T-helper 1 cell treated with Interleukin-12 subunit alpha and Interleukin-12 subunit beta and Interleukin-4 antibody, amounts not matched to agents 30 ng/mL and 1 ng/mL, for 36 hours (primary cell): ENCODE results near the gene SPOPL. TPM values are rescaled to one million over a fixed set of nuclear protein-coding genes. Genes with fewer than 3 reads are reported as not detected.
"Not testable (repeated sequence)": the region's sequence is repeated elsewhere in the genome, so short reads cannot be mapped to it uniquely, and the experiment has no call there.

Experiments used
- intact Hi-C: fragments of 100-400 bp; cut with micrococcal nuclease; formaldehyde crosslinking; loops from one replicate; pipeline ENCODE4 v1.15.1; 2024
- total RNA-seq: library from RNA; stranded (reverse); gene quantifications from 2 replicates; pipeline ENCODE4 v1.2.3, GENCODE V29; 2022

Gene SPOPL
- total RNA-seq, 1 donor from 2014 or later = 14.9 TPM

- intact Hi-C loops = not testable (repeated sequence)
Observed at GRCh38 chr2:138523018-138523672, 21.6 kb downstream of the SPOPL start.

GRCh38 chr2:138523673-138524042 lies 22.1 kb downstream of the SPOPL start:
- intact Hi-C loops = not testable (repeated sequence)

GRCh38 chr2:138524353-138524752 lies 22.8 kb downstream of the SPOPL start:
- intact Hi-C loops = not testable (repeated sequence)

DNA sequence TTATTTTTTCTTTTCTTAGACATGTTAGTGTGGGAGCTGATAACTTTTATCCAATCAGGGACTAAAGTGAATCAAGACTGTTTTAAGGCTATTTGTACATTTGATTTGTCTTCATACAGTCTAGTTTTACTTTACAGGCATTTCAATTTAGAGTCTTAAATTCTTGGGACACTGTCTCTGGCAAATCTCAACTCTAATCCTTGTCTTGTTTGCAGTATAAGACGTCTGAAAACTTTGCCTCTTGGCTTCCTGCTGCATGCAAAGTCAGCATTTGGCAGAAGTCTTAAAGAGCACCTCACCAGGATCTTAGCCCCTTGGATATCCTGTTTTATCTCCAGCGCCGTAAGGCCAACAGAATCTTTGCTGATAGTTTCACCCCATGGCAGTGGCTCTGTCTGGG lies 30.3 kb downstream of the SPOPL start:
- intact Hi-C loops = no loop called here

GRCh38 chr2:138534791-138535190 lies 33.2 kb downstream of the SPOPL start:
- intact Hi-C loops = no loop called here

- intact Hi-C loops = no loop called here
Observed at GRCh38 chr2:138536302-138536701, 34.7 kb downstream of the SPOPL start.

- intact Hi-C loops = no loop called here
Observed at GRCh38 chr2:138536740-138537139, 35.2 kb downstream of the SPOPL start.

DNA sequence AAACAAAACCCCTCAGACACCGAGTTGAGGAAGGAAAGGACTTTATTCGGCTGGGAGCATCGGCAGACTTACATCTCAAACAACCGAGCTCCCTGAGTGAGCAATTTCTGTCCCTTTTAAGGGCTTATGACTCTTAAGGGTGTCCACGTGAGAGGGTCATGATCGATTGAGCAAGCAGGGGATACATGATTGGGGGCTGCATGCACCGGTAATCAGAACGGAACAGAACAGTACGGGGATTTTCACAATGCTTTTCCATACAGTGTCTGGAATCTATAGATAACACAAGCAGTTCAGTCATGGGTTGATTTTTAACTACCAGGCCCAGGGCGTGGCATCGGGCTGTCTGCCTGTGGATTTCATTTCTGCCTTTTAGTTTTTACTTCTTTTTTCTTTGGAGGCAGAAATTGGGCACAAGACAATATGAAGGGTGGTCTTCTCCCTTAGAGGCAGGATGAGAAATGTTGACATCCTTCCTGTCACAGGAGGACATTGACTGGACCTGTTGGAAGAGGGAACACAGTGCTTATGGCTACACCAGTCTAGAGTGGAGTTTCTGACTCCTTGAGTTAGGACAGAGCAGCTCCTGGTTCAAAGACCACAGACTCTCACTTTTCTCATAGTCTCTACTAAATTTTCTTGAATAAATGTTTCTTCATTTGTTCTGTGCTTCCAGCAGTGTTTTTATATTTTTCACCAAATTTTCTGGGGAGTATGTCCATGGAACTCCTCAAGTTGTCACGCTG lies 35.8 kb downstream of the SPOPL start:
- intact Hi-C loops = no loop called here

- intact Hi-C loops = not testable (repeated sequence)
Observed at GRCh38 chr2:138544206-138544605, 42.6 kb downstream of the SPOPL start.

- intact Hi-C loops = no loop called here
Observed at GRCh38 chr2:138548796-138549195, 47.2 kb downstream of the SPOPL start.

- intact Hi-C loops = loop anchor here (2.0 kb wide), 1 partner anchor 423 kb away; no protein-coding TSS in a partner anchor
Observed at GRCh38 chr2:138550172-138550571, 48.6 kb downstream of the SPOPL start.

- intact Hi-C loops = loop anchor here (2.0 kb wide), 1 partner anchor 422 kb away; no protein-coding TSS in a partner anchor
Observed at GRCh38 chr2:138550670-138551287, 49.2 kb downstream of the SPOPL start.

DNA sequence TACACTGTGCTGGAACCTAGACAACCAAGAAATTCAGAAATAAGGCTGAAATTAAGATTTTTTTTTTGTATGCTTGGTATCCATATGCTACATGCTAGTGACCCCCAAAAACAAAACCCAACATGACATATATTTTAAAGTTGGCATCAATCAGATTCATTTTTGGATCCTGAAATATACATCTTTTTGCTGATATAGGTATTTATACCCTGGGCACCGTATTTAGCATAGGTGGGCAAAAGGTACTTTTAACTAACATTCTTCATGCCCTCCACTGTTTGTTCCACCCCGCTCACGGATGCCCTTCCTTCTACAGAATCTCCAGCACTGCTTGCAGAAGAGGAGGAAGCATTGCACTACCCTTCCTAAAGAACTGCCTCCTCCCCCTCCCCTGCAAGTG lies 52.6 kb downstream of the SPOPL start:
- intact Hi-C loops = no loop called here

DNA sequence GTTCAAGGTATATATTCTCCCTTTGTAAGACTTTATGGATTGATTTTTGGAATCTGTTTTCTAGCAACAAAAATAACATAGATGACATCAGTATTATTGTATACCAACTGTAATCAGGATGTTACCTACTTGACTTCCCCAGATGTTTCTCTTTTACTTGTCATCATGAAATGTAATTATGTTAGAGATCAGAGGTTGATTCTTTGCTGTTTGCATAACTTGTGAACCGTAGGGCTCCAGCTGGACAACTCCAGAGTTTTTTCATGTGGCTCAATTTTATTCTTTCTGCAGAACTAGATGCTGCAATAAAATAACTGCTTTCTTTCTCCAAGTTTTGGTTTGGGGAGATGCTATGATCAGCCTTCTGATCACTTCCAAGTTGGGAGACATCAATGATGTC lies 58.1 kb downstream of the SPOPL start:
- intact Hi-C loops = no loop called here

DNA sequence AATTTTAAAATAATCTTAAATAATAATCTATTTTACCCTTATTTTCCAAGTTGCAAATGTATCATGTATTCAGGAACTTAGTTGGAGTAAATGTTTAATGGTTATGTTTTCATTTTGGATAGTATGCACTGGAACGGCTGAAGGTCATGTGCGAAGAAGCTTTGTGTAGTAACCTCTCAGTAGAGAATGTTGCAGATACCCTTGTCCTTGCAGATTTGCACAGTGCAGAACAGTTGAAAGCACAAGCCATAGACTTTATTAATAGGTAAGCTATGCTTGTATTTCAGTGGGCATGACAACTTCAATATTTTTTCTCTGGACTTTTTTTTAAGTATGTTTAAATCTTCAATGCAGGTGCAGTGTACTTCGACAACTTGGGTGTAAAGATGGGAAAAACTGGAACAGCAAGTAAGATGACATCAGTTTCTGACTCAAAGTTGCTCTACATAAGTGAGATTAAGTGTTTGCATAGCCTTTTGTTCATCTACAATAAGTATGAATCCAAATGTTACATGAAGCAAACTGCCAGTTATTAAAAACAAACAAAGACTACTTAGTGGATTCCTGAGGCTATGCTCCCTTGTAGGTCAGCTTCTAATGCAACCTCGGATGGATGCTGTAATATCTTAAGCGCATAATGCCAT lies 63.1 kb downstream of the SPOPL start:
- intact Hi-C loops = no loop called here

GRCh38 chr2:138565230-138565598 lies 63.6 kb downstream of the SPOPL start:
- intact Hi-C loops = no loop called here

DNA sequence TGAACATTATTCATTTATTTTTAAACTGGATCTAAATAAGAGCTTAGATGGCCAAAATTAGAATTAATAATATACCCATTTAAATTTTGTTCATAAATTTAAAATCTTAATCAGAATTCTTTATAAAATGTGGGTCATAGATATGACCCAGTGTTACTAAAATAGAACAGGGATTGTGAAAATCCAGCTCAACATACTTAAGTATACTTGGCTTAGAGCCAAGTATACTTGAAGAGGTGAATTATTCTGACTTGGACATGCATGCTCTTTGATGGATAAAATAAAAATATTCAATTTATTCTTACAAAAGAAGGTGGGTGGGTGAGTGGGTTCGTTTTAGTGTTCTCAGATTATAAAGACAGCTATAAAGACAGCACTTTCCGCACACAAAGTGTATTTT lies 70.7 kb downstream of the SPOPL start:
- intact Hi-C loops = no loop called here

DNA sequence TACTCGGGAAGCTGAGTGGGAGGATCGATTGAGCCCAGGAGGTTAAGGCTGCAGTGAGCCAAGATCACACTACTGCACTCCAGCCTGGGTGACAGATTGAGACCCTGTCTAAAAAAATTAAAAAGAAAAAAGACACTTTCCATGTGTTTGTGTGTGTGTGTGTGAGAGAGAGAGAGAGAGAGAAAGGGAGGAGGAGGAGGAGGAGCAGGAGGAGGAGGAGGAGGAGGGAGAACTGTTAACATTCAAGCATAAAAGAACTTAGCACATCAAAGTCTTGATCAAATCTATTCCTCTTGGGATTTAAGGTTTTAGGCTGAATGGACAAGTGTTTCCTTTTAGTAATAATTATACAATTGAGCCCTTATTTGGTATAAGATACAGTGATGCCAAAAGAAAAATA lies 75.5 kb downstream of the SPOPL start:
- intact Hi-C loops = no loop called here

GRCh38 chr2:138579556-138579955 lies 78.0 kb downstream of the SPOPL start:
- intact Hi-C loops = no loop called here

DNA sequence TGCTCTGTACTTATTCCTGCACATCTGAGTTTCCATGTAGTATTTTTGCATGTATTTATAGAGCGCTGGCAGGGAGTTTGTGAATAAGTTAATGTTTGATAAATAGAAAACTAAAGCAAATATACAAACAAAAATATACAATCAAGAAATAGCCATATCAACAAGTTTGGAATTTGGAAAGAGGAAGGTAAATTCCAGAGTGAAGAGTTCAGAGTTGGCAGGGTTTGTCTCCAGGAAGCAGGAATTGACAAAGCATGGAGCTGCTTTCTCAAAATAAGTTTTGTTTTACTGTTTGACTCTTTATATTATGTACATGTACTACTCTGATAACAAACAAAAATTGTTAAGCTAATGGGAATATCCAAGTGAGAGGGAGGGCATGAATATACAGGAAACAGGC lies 80.3 kb downstream of the SPOPL start:
- intact Hi-C loops = no loop called here

GRCh38 chr2:138589663-138590062 lies 88.1 kb downstream of the SPOPL start:
- intact Hi-C loops = no loop called here

- intact Hi-C loops = no loop called here
Observed at GRCh38 chr2:138596403-138596802, 94.8 kb downstream of the SPOPL start.
